Upper lobe of right lung (tissue), 1 donor: Measurements from ENCODE around the gene NFASC. TPM values are rescaled to one million over a fixed set of nuclear protein-coding genes. Genes with fewer than 3 reads are reported as not detected.

Source experiments
- ATAC-seq: fragments of 200-7000 bp; cut with Tn5 transposase; one replicate; pipeline ENCODE4 v1.9.1; 2020; ENCODE audit warnings: mild to moderate bottlenecking, moderate library complexity
- DNase-seq: peaks from one replicate; pipeline ENCODE4 v3.0.0-alpha.2; 2020
- H3K27ac ChIP-seq: fragments of 200-600 bp; one replicate; pipeline ENCODE4 v1.8.0; 2022
- H3K27me3 ChIP-seq: fragments of 200-600 bp; one replicate; pipeline ENCODE4 v1.8.0; 2022; ENCODE audit warnings: mild to moderate bottlenecking
- H3K36me3 ChIP-seq: fragments of 200-600 bp; one replicate; pipeline ENCODE4 v1.8.0; 2022
- H3K4me1 ChIP-seq: fragments of 200-600 bp; one replicate; pipeline ENCODE4 v1.8.0; 2022
- H3K4me3 ChIP-seq: fragments of 200-600 bp; one replicate; pipeline ENCODE4 v1.8.0; 2022; ENCODE audit warnings: mild to moderate bottlenecking
- H3K9me3 ChIP-seq: fragments of 200-600 bp; one replicate; pipeline ENCODE4 v1.8.0; 2022
- CTCF ChIP-seq: fragments of 200-600 bp; IDR thresholded peaks from one replicate; pipeline ENCODE4 v1.8.0; 2022; ENCODE audit warnings: antibody characterized with exemption
- intact Hi-C: fragments of 100-400 bp; cut with DNase I; formaldehyde crosslinking; loops from one replicate; pipeline ENCODE4 v1.11.0; 2022
- total RNA-seq: library from RNA; stranded (reverse); fragmentation: NEBNext Ultra II Directional; extraction: Animal tissue kit (Norgen Biotek cat#: 25700); gene quantifications from one replicate; pipeline ENCODE4 v1.2.1, GENCODE V29; 2021
- donor health status: DM: no; HTN: yes; CAD: no; lungs with severe emphysema.

The NFASC gene
- total RNA-seq, 1 donor from 2014 or later, result 24.1 TPM

- no peaks in the 10 kb centered on the region for H3K4me1 ChIP-seq
- intact Hi-C loops, result no loop called here
- TF ChIP-seq CTCF, result no peak
- no peak overlapping the region for H3K4me3 ChIP-seq
- ATAC-seq, result no peak
- peaks cover 10% of the 10 kb centered on the region for H3K27me3 ChIP-seq
- no peak for DNase-seq
- H3K27ac ChIP-seq, result no peak overlapping the region
- no peaks in the 10 kb centered on the region for H3K9me3 ChIP-seq
- H3K36me3 ChIP-seq, result no peaks in the 10 kb centered on the region
Observed at GRCh38 chr1:204932573-204932909, 61.9 kb downstream of the NFASC start.

DNA sequence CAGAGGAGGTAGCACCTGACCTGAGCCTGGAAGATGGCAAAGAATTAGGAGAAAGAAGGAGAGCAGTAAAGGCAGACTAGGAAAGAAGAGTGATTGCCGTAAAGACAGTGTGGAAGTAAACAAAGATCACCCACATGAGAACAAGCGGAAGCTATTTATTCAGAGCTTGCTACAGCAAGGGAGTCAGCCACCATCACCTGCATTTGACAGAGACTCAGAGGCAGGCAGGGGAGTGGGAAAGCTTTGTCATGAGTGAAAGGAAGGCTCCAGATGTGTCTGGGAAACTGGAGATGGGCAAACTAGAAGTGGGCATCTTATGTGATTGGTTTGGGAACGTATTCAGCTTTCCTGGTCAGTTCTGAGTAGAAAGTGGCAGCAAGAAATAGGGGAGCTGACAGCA is 64.5 kb downstream of the NFASC start:
- no peak for TF ChIP-seq CTCF
- no peak for ATAC-seq
- no peaks in the 10 kb centered on the region for H3K4me1 ChIP-seq
- H3K4me3 ChIP-seq, result no peak overlapping the region
- H3K36me3 ChIP-seq, result no peaks in the 10 kb centered on the region
- intact Hi-C loops, result no loop called here
- H3K27ac ChIP-seq, result no peak overlapping the region
- H3K9me3 ChIP-seq, result no peaks in the 10 kb centered on the region
- peaks cover 10% of the 10 kb centered on the region for H3K27me3 ChIP-seq
- no peak for DNase-seq

DNA sequence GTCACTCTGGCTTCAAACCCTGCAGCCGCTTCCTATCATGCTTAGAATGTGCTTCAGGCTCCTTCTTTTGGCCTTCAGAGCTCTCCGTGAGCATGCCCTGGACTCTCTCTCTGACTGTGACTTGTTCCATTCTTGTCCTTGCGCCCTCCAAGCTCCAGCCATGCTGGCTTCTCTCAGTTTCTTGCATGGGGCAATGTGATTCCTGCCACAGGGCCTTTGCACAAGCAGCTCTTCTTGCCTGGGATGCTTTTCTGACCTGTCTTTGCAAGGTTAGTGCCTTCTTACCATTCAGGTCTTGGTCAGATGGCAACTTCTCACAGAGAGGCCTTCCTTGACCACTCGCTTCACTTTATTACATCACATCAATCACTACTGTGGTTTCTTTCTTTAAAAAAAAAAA is 66.1 kb downstream of the NFASC start:
- H3K36me3 ChIP-seq, result no peaks in the 10 kb centered on the region
- H3K4me1 ChIP-seq, result peaks cover 4% of the 10 kb centered on the region
- intact Hi-C loops, result no loop called here
- H3K27me3 ChIP-seq, result peaks cover 11% of the 10 kb centered on the region
- DNase-seq (no peak), ATAC-seq (no peak)
- TF ChIP-seq CTCF, result no peak
- H3K4me3 ChIP-seq, result no peak overlapping the region
- H3K9me3 ChIP-seq, result no peaks in the 10 kb centered on the region
- H3K27ac ChIP-seq, result no peak overlapping the region

DNA sequence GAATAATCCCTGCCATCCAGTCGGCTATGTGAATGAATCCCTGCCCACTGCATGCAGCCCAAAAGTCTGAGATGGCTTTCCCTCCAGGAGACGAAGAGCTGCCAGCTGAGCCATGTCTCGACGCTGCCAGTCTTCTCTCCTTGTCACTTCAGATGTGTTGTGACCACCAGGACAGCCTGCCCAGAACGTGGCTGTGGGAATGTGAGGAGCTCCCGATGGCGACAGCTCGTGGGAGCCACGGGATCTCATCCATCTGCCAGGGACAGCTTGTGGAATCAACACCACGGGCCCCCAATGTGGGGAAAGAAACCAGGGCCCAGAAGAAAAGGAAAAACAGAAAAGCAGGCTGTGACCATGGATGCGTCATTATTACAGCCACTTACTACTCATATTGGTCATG is 67.2 kb downstream of the NFASC start:
- no peaks in the 10 kb centered on the region for H3K36me3 ChIP-seq
- no peak for ATAC-seq
- no peak overlapping the region for H3K4me3 ChIP-seq
- H3K27ac ChIP-seq, result no peak overlapping the region
- H3K9me3 ChIP-seq, result no peaks in the 10 kb centered on the region
- peaks cover 9% of the 10 kb centered on the region for H3K27me3 ChIP-seq
- peaks cover 4% of the 10 kb centered on the region for H3K4me1 ChIP-seq
- intact Hi-C loops, result no loop called here
- TF ChIP-seq CTCF, result no peak
- DNase-seq, result no peak

GRCh38 chr1:204940591-204940990 is 69.9 kb downstream of the NFASC start:
- Histone ChIP-seq H3K9me3 (no peaks in the 10 kb centered on the region), H3K4me1 (peaks cover 4% of the 10 kb centered on the region), H3K27me3 (peaks cover 9% of the 10 kb centered on the region), H3K27ac (no peak overlapping the region), H3K4me3 (no peak overlapping the region), H3K36me3 (no peaks in the 10 kb centered on the region)
- no peak for ATAC-seq
- no peak for TF ChIP-seq CTCF
- intact Hi-C loops, result loop anchor here (5.0 kb wide), 1 partner anchor 133 kb away; no protein-coding TSS in a partner anchor
- no peak for DNase-seq
